Kidney epithelial cell (primary cell): Measurements from ENCODE around the gene SCMH1. TPM values are rescaled to one million over a fixed set of nuclear protein-coding genes. Genes with fewer than 3 reads are reported as not detected.

Experiments
- DNase-seq: peaks from one replicate; pipeline ENCODE4 v3.0.0-alpha.2; 2010; ENCODE audit warnings: low read depth
- H3K27me3 ChIP-seq: 2 replicates; pipeline ENCODE4 v1.6.0; 2011; ENCODE audit warnings: low read length; ENCODE audit not compliant: control insufficient read depth, insufficient read depth
- H3K36me3 ChIP-seq: 2 replicates; pipeline ENCODE4 v1.5.1; 2011; ENCODE audit warnings: low read length; ENCODE audit not compliant: control insufficient read depth, insufficient read depth
- H3K4me3 ChIP-seq: 2 replicates; pipeline ENCODE4 v1.5.1; 2011; ENCODE audit warnings: low read depth, mild to moderate bottlenecking, control low read depth, low read length
- CTCF ChIP-seq: IDR thresholded peaks from 2 replicates; pipeline ENCODE4 v1.5.1; 2011; ENCODE audit warnings: mild to moderate bottlenecking, moderate library complexity, low read length, control low read depth, inconsistent platforms; ENCODE audit not compliant: insufficient read depth, poor library complexity, severe bottlenecking
- total RNA-seq: library from RNA; depleted of rRNA; stranded (reverse); fragments of >200 nt; gene quantifications from 2 replicates; pipeline ENCODE4 v1.2.3, GENCODE V29; 2015

The SCMH1 gene
- total RNA-seq, 1 donor from 2014 or later: 24.3 TPM

- TF ChIP-seq CTCF: no peak
- DNase-seq: no peak
- peaks cover 4% of the 10 kb centered on the region for H3K36me3 ChIP-seq
- no peak overlapping the region for H3K4me3 ChIP-seq
- no peaks in the 10 kb centered on the region for H3K27me3 ChIP-seq
These were observed 226.7 kb downstream of the SCMH1 start for GRCh38 chr1:41015281-41015896.

- H3K27me3 ChIP-seq: no peaks in the 10 kb centered on the region
- TF ChIP-seq CTCF: no peak
These were observed 227.2 kb downstream of the SCMH1 start for GRCh38 chr1:41014871-41015270.

GRCh38 chr1:41013796-41014195 is 228.3 kb downstream of the SCMH1 start:
- no peak for DNase-seq
- TF ChIP-seq CTCF: no peak
- H3K27me3 ChIP-seq: no peaks in the 10 kb centered on the region
- H3K36me3 ChIP-seq: peaks cover 4% of the 10 kb centered on the region
- no peak overlapping the region for H3K4me3 ChIP-seq

More at GRCh38 chr1:41014871-41015270, 227.2 kb downstream of the SCMH1 start:
- H3K36me3 ChIP-seq: peaks cover 4% of the 10 kb centered on the region
- H3K4me3 ChIP-seq: no peak overlapping the region
- DNase-seq: no peak

GRCh38 chr1:41013024-41013423 is 229.1 kb downstream of the SCMH1 start:
- DNase-seq: no peak
- no peak for TF ChIP-seq CTCF
- H3K4me3 ChIP-seq: no peak overlapping the region
- H3K36me3 ChIP-seq: peaks cover 6% of the 10 kb centered on the region
- H3K27me3 ChIP-seq: no peaks in the 10 kb centered on the region

- Histone ChIP-seq H3K4me3 (no peak overlapping the region), H3K27me3 (no peaks in the 10 kb centered on the region), H3K36me3 (peaks cover 6% of the 10 kb centered on the region)
- DNase-seq: no peak
- no peak for TF ChIP-seq CTCF
These were observed 231.8 kb downstream of the SCMH1 start for GRCh38 chr1:41010345-41010744.

- DNase-seq: peak; percentile 29
- peaks cover 6% of the 10 kb centered on the region for H3K36me3 ChIP-seq
- H3K4me3 ChIP-seq: no peak overlapping the region
- TF ChIP-seq CTCF: no peak
- H3K27me3 ChIP-seq: no peaks in the 10 kb centered on the region
These were observed 232.6 kb downstream of the SCMH1 start for GRCh38 chr1:41009466-41009865.
